Cardiac fibroblast (primary cell): ENCODE data around the gene ARTN.

Experiments
- DNase-seq, 2 donors: peaks; one replicate each; pipeline versions ENCODE4 v3.0.0 to v3.0.0-alpha.2; 2010; ENCODE audit warnings: low read depth in 2 of 2
- H3K4me3 ChIP-seq, 2 donors: replicated peaks in 1 of 2; 1 replicate in 1 of 2; 2 replicates in 1 of 2; pipeline ENCODE4 v1.5.1; 2011; ENCODE audit warnings: low read depth in 2 of 2, low read length in 2 of 2, mild to moderate bottlenecking in 2 of 2, moderate library complexity in 1 of 2
- CTCF ChIP-seq: IDR thresholded peaks from one replicate; pipeline ENCODE4 v1.5.1; 2011; ENCODE audit warnings: low read depth, mild to moderate bottlenecking, low read length, inconsistent platforms

ARTN gene

DNA sequence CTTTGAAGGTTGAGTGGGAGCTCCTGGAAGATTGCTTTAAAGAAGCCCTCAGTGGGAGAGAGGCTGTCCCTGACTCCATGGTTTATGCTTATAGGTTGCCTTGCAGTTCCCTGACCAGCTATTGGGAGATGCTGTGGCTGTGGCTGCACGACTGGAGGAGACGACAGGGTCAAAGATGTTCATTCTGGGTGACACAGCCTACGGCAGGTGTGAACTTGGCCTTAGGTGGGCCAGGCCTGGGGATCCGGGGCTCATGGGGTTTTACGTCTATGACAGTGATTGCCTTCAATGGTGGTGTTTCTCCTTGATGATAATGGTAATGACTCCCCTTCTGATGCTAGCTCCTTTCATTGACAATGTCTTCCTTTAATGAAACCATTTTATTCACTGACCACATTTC lies 36.9 kb downstream of the ARTN start:
- H3K4me3 ChIP-seq = peak overlapping the region; percentile 92 to 94
- TF ChIP-seq CTCF = no peak

GRCh38 chr1:43970911-43971310 lies 37.3 kb downstream of the ARTN start:
- no peak overlapping the region for H3K4me3 ChIP-seq
- TF ChIP-seq CTCF = no peak
- DNase-seq = no peak

More for the DNA sequence above, 36.9 kb downstream of the ARTN start:
- DNase-seq = no peak

- TF ChIP-seq CTCF = no peak
- DNase-seq = no peak
- no peak overlapping the region for H3K4me3 ChIP-seq
Measured at GRCh38 chr1:43971336-43971980, 37.9 kb downstream of the ARTN start.

- peak in 1 of 2 donors; percentile 14 for DNase-seq
- no peak for TF ChIP-seq CTCF
Measured at GRCh38 chr1:43973981-43974442, 40.4 kb downstream of the ARTN start.

DNA sequence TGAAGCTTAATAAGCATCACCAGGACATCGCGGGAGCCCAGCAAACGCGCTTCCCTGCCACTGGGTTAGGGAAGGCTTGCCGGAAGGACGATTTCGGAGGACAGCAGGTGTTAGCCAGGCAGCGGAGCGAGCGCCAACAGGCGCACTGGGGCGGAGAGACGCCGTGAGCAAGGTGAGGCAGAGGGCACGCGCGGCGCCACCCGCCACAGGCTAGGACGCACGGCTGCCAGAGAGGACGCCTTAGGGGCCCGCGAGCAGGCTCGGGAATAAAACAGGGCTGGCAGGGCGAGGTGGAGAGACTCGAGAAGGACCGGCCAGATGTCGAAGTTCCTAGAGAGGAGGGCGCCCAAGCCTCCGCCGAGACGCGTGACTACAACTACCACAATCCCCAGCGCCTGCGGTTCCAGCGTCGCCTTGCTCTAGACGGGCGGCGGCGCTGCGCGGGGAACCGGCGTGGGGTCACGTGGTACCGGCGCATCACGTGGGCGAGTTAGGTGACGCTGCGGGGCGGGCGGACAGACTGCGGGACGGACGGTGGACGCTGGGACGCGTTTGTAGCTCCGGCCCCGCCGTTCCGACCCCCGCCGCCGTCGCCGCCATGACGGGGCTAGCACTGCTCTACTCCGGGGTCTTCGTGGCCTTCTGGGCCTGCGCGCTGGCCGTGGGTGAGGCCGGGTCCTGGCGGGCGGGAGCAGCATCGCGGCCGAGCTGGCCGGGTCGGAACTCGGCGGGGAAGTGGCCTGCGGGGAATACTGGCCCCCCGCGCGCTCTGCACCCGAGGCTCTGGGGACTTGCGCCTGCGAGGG lies 41.0 kb downstream of the ARTN start, which contains the start of gene ATP6V0B:
Gene ATP6V0B, plus strand, starts transcription at position 518 of the 806 bp plus-strand sequence. Its CDS starts 81 bp downstream, at position 599.
- H3K4me3 ChIP-seq = peak within 1 kb of the TSS; percentile 91 to 94
- DNase-seq = peak; percentile 94
- no peak for TF ChIP-seq CTCF

More at GRCh38 chr1:43973981-43974442, 40.4 kb downstream of the ARTN start:
- H3K4me3 ChIP-seq = peak overlapping the region; percentile 91 to 94

- peak overlapping the region; percentile 91 to 94 for H3K4me3 ChIP-seq
- TF ChIP-seq CTCF = no peak
- peak; percentile 20 to 37 for DNase-seq
Measured at GRCh38 chr1:43975249-43975961, 41.8 kb downstream of the ARTN start.
